SH-SY5Y (cell line): ENCODE measurements around the gene ACTR3.

Source experiments
- GATA2 ChIP-seq: IDR thresholded peaks from 2 replicates; pipeline ENCODE4 v1.6.1; 2011; ENCODE audit warnings: mild to moderate bottlenecking, low read depth, low read length
- GATA3 ChIP-seq: IDR thresholded peaks from 2 replicates; pipeline ENCODE4 v1.6.1; 2011; ENCODE audit warnings: low read depth, mild to moderate bottlenecking, low read length, moderate library complexity

GRCh38 chr2:113877711-113878598, 11.9 kb upstream of the ACTR3 start:
- no peak for TF ChIP-seq GATA2
- TF ChIP-seq GATA3, result no peak
